Adrenal gland (tissue), 12 donors: ENCODE measurements around the gene RPLP2. TPM values are rescaled to one million over a fixed set of nuclear protein-coding genes. Genes with fewer than 3 reads are reported as not detected.

Source experiments
- DNase-seq, 7 donors: peaks; one replicate each; pipeline ENCODE4 v3.0.0-alpha.2; 2019 to 2020
- H3K27ac ChIP-seq, 5 donors: fragments of 200-600 bp; sonication (generic) in 4 of 5; 1 replicate in 3 of 5; 2 replicates in 2 of 5; pipeline versions ENCODE4 v1.5.1 to v1.8.0; 2016 to 2020; ENCODE audit warnings: mild to moderate bottlenecking in 1 of 5
- H3K27me3 ChIP-seq: fragments of 200-600 bp; 2 replicates; pipeline ENCODE4 v1.8.0; 2021
- H3K36me3 ChIP-seq, 2 donors: fragments of 200-600 bp; replicated peaks in 1 of 2; 1 replicate in 1 of 2; 2 replicates in 1 of 2; pipeline versions ENCODE4 v1.5.1 to v1.8.0; 2018 to 2022
- H3K4me1 ChIP-seq, 2 donors: fragments of 200-600 bp; replicated peaks in 1 of 2; 1 replicate in 1 of 2; 2 replicates in 1 of 2; pipeline versions ENCODE4 v1.5.1 to v1.8.0; 2018 to 2021
- H3K4me3 ChIP-seq, 4 donors: fragments of 200-600 bp; sonication (generic) in 3 of 4; one replicate each; pipeline ENCODE4 v1.5.1; 2016 to 2018
- H3K9me3 ChIP-seq, 3 donors: fragments of 200-600 bp; sonication (generic) in 1 of 3; replicated peaks in 1 of 3; 1 replicate in 2 of 3; 2 replicates in 1 of 3; pipeline versions ENCODE4 v1.5.1 to v1.8.0; 2016 to 2021
- CTCF ChIP-seq, 6 experiments: fragments of 450-650 bp in 4 of 6; fragments of 200-600 bp in 2 of 6; sonication (generic) in 1 of 6; IDR thresholded peaks; 1 replicate in 5 of 6; 2 replicates in 1 of 6; pipeline versions ENCODE4 v1.5.1 to v1.8.0; 2016 to 2021; ENCODE audit warnings: antibody characterized with exemption in 6 of 6, mild to moderate bottlenecking in 2 of 6, moderate library complexity in 1 of 6
- POLR2A ChIP-seq, 2 donors: fragments of 450-650 bp; IDR thresholded peaks; one replicate each; pipeline ENCODE4 v1.6.1; 2017; ENCODE audit warnings: antibody characterized with exemption in 2 of 2, mild to moderate bottlenecking in 2 of 2, moderate library complexity in 1 of 2
- WGBS, 4 donors: extraction: QIAGEN DNeasy Blood & Tissue Kit in 2 of 4; methylation state at CpG; one replicate each; pipeline versions ENCODE4 v1.1.5 to v1.1.7; 2013 to 2017; 5-methylcytosine and 5-hydroxymethylcytosine counted together
- intact Hi-C, 2 donors: fragments of 100-400 bp; cut with DNase I; formaldehyde crosslinking; loops; one replicate each; pipeline versions ENCODE4 v1.14.1 to v1.15.0; 2022 to 2023
- polyA plus RNA-seq, 3 donors: library from polyadenylated mRNA; stranded (reverse); fragments of 200-250 nt in 2 of 3; fragments of 350-450 nt in 1 of 3; fragmentation: Illumina TruSeq in 1 of 3; extraction: RNeasy Lipid Tissue Mini Kit (QIAGEN cat#74804) in 1 of 3; gene quantifications; one replicate each; pipeline ENCODE4 v1.2.3, GENCODE V29; 2013 to 2014
- total RNA-seq, 9 donors: library from RNA; depleted of rRNA in 4 of 9; stranded (reverse); fragments of >200 nt in 4 of 9; fragments of 120-200 nt in 1 of 9; fragmentation: NEBNext Ultra II Directional in 1 of 9; extraction: Animal tissue kit (Norgen Biotek cat#: 25700) in 1 of 9; gene quantifications; one replicate each; pipeline versions ENCODE4 v1.1.0 to v1.2.4, GENCODE V29; 2013 to 2023
- donor health status: healthy with polysubstance abuse.
- donor health status: Bipolar disorder and iron deficiency.
- donor health status: DM: yes; HTN: yes; CAD: no.
- donor health status: DM: no; HTN: no; CAD: no.
- donor health status: DM: no; HTN: no; CAD: no.
- donor health status: DM: yes; HTN: yes; CAD: no.

RPLP2 gene
- total and polyA plus RNA-seq, 12 donors, result 190 to 2,473 (median 1,248) TPM

GRCh38 chr11:828506-829175 is 18.9 kb downstream of the RPLP2 start:
- TF ChIP-seq CTCF (IDR thresholded peaks at IDR 0.05) (no peak), POLR2A (IDR thresholded peaks at IDR 0.05) (peak in 1 of 2 donors; percentile 9)

GRCh38 chr11:829176-829846 is 19.5 kb downstream of the RPLP2 start:
- Histone ChIP-seq H3K4me1 (peaks cover 42 to 73% of the 10 kb centered on the region in 2 donors), H3K27me3 (no peaks in the 10 kb centered on the region), H3K36me3 (peaks cover 0 to 9% of the 10 kb centered on the region in 2 donors), H3K9me3 (no peaks in the 10 kb centered on the region), H3K4me3 (peak overlapping the region in 2 of 4 donors; percentile 8 to 54), H3K27ac (peak overlapping the region in 3 of 5 donors; percentile 32 to 53 (median 35))
- DNase-seq, result peak in 1 of 7 donors; percentile 47
- intact Hi-C loops, result no loop called here
- TF ChIP-seq CTCF (IDR thresholded peaks at IDR 0.05), result no peak
- no peak for TF ChIP-seq POLR2A (IDR thresholded peaks at IDR 0.05)
- WGBS, 4 donors, result 36 to 53% (median 41%) methylated on average over 8 to 40 of the region's 40 CpGs

More at GRCh38 chr11:828506-829175, 18.9 kb downstream of the RPLP2 start:
- H3K36me3 ChIP-seq, result peaks cover 0 to 16% of the 10 kb centered on the region in 2 donors
- H3K4me1 ChIP-seq, result peaks cover 36 to 66% of the 10 kb centered on the region in 2 donors
- H3K4me3 ChIP-seq, result no peak overlapping the region
- DNase-seq, result peak in 1 of 7 donors; percentile 62
- intact Hi-C loops, result no loop called here
- 58 to 76% (median 64%) methylated on average over 2 to 21 of the region's 21 CpGs for WGBS, 4 donors
- peak overlapping the region in 2 of 5 donors; percentile 6 to 35 for H3K27ac ChIP-seq
- no peaks in the 10 kb centered on the region for H3K27me3 ChIP-seq
- no peaks in the 10 kb centered on the region for H3K9me3 ChIP-seq

GRCh38 chr11:829847-830294 is 20.1 kb downstream of the RPLP2 start:
- H3K4me3 ChIP-seq, result peak overlapping the region in 2 of 4 donors; percentile 8 to 54
- H3K9me3 ChIP-seq, result no peaks in the 10 kb centered on the region
- H3K27me3 ChIP-seq, result no peaks in the 10 kb centered on the region
- H3K36me3 ChIP-seq, result peaks cover 0 to 3% of the 10 kb centered on the region in 2 donors
- intact Hi-C loops, result no loop called here
- H3K27ac ChIP-seq, result peak overlapping the region in 1 of 5 donors; percentile 53
- no peak for TF ChIP-seq CTCF (IDR thresholded peaks at IDR 0.05)
- TF ChIP-seq POLR2A (IDR thresholded peaks at IDR 0.05), result no peak
- peaks cover 48 to 78% of the 10 kb centered on the region in 2 donors for H3K4me1 ChIP-seq
- DNase-seq, result no peak
- WGBS, 4 donors, result 26 to 55% (median 36%) methylated on average over 16 to 39 of the region's 39 CpGs; no CpG with 5 or more reads in 1 of the 4 donors
